NCI-H1092 treated with DMSO at 0.1 percent for 48 hours (cell line): ENCODE results near the gene SPATA31E1.
"Not testable (repeated sequence)": the region's sequence is repeated elsewhere in the genome, so short reads cannot be mapped to it uniquely, and the experiment has no call there.

Experiments
- DNase-seq: peaks from one replicate; lab custom pipeline; 2025; lab: John Stamatoyannopoulos, UW

The SPATA31E1 gene

DNA sequence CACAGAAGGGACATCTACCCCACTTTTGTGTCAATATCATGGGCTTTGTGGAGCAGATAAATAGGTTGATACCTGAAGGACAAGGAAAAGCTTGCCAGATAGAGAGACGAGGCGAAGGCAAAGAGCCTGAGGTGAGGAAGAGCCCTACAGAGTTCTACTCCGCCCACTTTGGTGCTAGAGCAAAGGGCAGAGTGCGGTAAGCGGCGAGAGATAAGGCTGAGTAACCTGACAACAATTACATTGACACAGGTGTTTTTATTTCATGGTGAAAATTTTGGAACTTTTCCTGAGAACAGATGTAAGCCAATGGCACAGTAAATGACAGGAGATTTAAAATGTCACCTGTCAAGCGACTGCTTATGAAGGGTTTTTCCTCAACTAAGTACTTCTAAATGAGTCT lies 51.8 kb downstream of the SPATA31E1 start:
- DNase-seq: not testable (repeated sequence)

DNA sequence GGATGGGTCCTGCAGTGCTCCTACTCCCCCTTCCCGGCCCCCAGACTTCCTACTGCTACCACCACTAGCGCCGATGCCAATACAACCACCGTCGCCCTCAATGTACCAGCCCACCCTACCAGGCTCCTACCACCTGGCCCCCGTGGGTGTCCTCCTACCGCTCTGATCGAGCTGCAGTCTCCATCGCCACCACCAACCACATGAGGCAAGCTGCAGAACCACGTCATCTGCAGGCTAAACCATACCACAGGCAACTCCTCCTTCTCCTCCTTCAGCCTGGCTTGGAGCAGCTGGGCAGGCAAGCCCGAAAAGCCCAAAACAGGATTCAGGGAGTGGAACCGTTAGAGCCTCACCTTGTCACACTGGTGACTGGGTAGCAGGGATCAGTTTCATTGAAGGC lies 54.7 kb downstream of the SPATA31E1 start:
- not testable (repeated sequence) for DNase-seq

DNA sequence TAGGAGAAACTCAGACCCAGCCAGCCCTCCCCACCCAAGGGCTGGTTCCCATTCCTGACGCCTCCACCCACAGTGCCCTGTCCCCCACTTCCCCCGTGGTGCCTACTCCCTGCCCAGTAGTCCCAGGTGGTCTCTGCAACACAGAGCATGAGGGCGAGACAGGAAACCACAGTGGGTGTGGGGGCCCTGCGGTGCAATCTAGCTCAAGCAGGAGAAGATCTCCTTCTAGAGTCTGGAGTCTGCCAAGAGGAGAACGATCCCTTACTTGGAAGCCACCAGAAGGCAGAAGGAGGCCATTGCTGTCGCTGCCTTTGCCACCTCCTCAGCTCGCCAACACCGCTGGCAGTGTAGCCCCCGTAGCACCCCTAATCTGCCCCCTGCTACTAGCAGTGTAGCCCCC lies 55.2 kb downstream of the SPATA31E1 start:
- not testable (repeated sequence) for DNase-seq

DNA sequence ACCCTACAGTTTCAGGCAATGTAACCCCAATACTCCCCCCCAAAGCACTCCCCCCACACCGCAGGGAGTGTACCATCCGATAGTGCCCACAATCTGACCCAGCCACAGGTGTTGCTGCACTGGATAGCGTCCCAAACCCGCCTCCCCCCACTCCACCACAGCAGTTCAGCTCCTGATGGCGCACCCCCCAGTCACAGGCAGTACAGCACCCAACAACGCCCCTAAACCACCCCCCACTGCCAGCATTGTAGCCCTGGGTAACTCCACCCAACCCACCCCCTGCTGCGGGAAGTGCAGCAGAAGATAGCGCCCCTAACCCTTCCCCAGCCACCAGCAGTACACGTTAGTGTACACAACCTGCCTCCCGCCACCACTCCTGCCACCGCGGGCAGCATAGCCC lies 55.7 kb downstream of the SPATA31E1 start:
- not testable (repeated sequence) for DNase-seq
